HCT116 (cell line): ENCODE data around the gene APOD. TPM values are rescaled to one million over a fixed set of nuclear protein-coding genes. Genes with fewer than 3 reads are reported as not detected.

Experiments used
- ATAC-seq: fragments of 200-7000 bp; cut with Tn5 transposase; 2 replicates; pipeline ENCODE4 v1.9.1; 2020; ENCODE audit warnings: mild to moderate bottlenecking, moderate library complexity
- BruUV-seq: library from RNA; stranded (reverse); fragments of 400-500 nt; replicated peaks from 2 replicates; lab custom pipeline; 2021; lab: Mats Ljungman, UMichigan
- CTCF ChIA-PET: fragments of 300-600 bp; sonication (Branson Sonifier 250); formaldehyde crosslinking; loops from one replicate; lab custom pipeline; 2021; ENCODE audit warnings: antibody characterized with exemption; lab: Charles Lee
- POLR2A ChIA-PET: fragments of 300-600, 350-600 bp; sonication (Branson Sonifier 250); formaldehyde crosslinking; loops from one replicate; lab custom pipeline; 2021; ENCODE audit warnings: antibody characterized with exemption; lab: Charles Lee
- RAD21 ChIA-PET, 2 experiments: fragments of 300-600 bp; sonication (Branson Sonifier 250); formaldehyde crosslinking; loops; one replicate each; lab custom pipeline; 2023; ENCODE audit warnings: low total read pairs in 2 of 2; ENCODE audit not compliant: uncharacterized antibody in 2 of 2, unreplicated experiment in 2 of 2, low non-redundant PET in 1 of 2; lab: Charles Lee
- DNase-seq: peaks from one replicate; pipeline ENCODE4 v3.0.0-alpha.2; 2010; ENCODE audit warnings: low read depth, low spot score
- H2AFZ ChIP-seq: fragments of 200-600 bp; shearing (Covaris generic), sonication (generic); 2 replicates; pipeline ENCODE4 v1.6.1; 2017; ENCODE audit warnings: low read depth, mixed run types, mixed read lengths, antibody characterized with exemption, low read length; ENCODE audit not compliant: poor library complexity, severe bottlenecking
- H3K27ac ChIP-seq: 2 replicates; pipeline ENCODE4 v1.5.1; 2012; ENCODE audit warnings: low read depth, low read length
- H3K27me3 ChIP-seq: fragments of 200-600 bp; sonication (generic); 2 replicates; pipeline ENCODE4 v1.6.1; 2016; ENCODE audit warnings: mixed run types, low read length, mixed read lengths; ENCODE audit not compliant: insufficient read depth
- H3K36me3 ChIP-seq, 2 experiments: fragments of 200-500 bp in 1 of 2; fragments of 200-600 bp in 1 of 2; sonication (Bioruptor generic) in 1 of 2; sonication (generic) in 1 of 2; 2 replicates each; pipeline versions ENCODE4 v1.5.1 to v1.6.1; 2014 to 2016; ENCODE audit warnings: low read length in 2 of 2, inconsistent platforms in 1 of 2, mixed read lengths in 1 of 2, mixed run types in 1 of 2; ENCODE audit not compliant: insufficient read depth in 2 of 2, control insufficient read depth in 1 of 2
- H3K4me1 ChIP-seq, 2 experiments: fragments of 200-600 bp in 1 of 2; sonication (generic) in 1 of 2; 2 replicates each; pipeline versions ENCODE4 v1.5.1 to v1.6.1; 2012 to 2017; ENCODE audit warnings: low read length in 2 of 2, inconsistent platforms in 1 of 2, mild to moderate bottlenecking in 1 of 2, mixed read lengths in 1 of 2, mixed run types in 1 of 2, moderate library complexity in 1 of 2; ENCODE audit not compliant: insufficient read depth in 2 of 2, control insufficient read depth in 1 of 2
- H3K4me2 ChIP-seq: fragments of 200-600 bp; sonication (generic); 2 replicates; pipeline ENCODE4 v1.6.1; 2017; ENCODE audit warnings: mixed run types, low read length, mixed read lengths
- H3K4me3 ChIP-seq, 2 experiments: fragments of 200-600 bp in 1 of 2; sonication (generic) in 1 of 2; replicated peaks in 1 of 2; 2 replicates each; pipeline ENCODE4 v1.5.1; 2011 to 2016; ENCODE audit warnings: low read length in 2 of 2, control low read depth in 1 of 2, low read depth in 1 of 2, mild to moderate bottlenecking in 1 of 2, mixed read lengths in 1 of 2, mixed run types in 1 of 2
- H3K79me2 ChIP-seq: fragments of 200-600 bp; sonication (generic); 2 replicates; pipeline ENCODE4 v1.6.1; 2017; ENCODE audit warnings: mild to moderate bottlenecking, mixed run types, low read length, moderate library complexity, mixed read lengths; ENCODE audit not compliant: insufficient read depth
- H3K9ac ChIP-seq: fragments of 200-600 bp; sonication (generic); 2 replicates; pipeline ENCODE4 v1.6.1; 2016; ENCODE audit warnings: low read length, mixed read lengths
- H3K9me2 ChIP-seq: fragments of 200-600 bp; sonication (generic), shearing (Covaris generic); 2 replicates; pipeline ENCODE4 v1.6.1; 2017; ENCODE audit warnings: mixed run types, mild to moderate bottlenecking, moderate library complexity; ENCODE audit not compliant: insufficient read depth
- H3K9me3 ChIP-seq, 2 experiments: fragments of 200-500 bp in 1 of 2; fragments of 200-600 bp in 1 of 2; sonication (Bioruptor generic) in 1 of 2; sonication (generic) in 1 of 2; 2 replicates each; pipeline ENCODE4 v1.6.1; 2014 to 2017; ENCODE audit warnings: low read length in 2 of 2, mixed read lengths in 2 of 2, inconsistent platforms in 1 of 2, low read depth in 1 of 2, mild to moderate bottlenecking in 1 of 2, mixed run types in 1 of 2, moderate library complexity in 1 of 2; ENCODE audit not compliant: control insufficient read depth in 1 of 2, insufficient read depth in 1 of 2
- H4K20me1 ChIP-seq: fragments of 200-600 bp; sonication (generic), shearing (Covaris generic); 2 replicates; pipeline ENCODE4 v1.6.1; 2017; ENCODE audit warnings: mixed run types, mild to moderate bottlenecking, moderate library complexity; ENCODE audit not compliant: insufficient read depth
- CTCF ChIP-seq, 3 experiments: fragments of 200-600 bp in 1 of 3; sonication (generic) in 1 of 3; IDR thresholded peaks in 2 of 3; conservative IDR thresholded peaks in 1 of 3; 2 replicates each; pipeline ENCODE4 v1.5.1; 2012 to 2017; ENCODE audit warnings: low read depth in 2 of 3, low read length in 2 of 3, antibody characterized with exemption in 1 of 3, borderline replicate concordance in 1 of 3, control low read depth in 1 of 3, mild to moderate bottlenecking in 1 of 3, mixed read lengths in 1 of 3, mixed run types in 1 of 3, moderate library complexity in 1 of 3; ENCODE audit not compliant: insufficient read depth in 1 of 3
- ELF1 ChIP-seq: IDR thresholded peaks from 2 replicates; pipeline ENCODE4 v1.6.1; 2012; ENCODE audit warnings: low read depth, borderline replicate concordance
- EZH2 ChIP-seq: fragments of 200-600 bp; sonication (generic); IDR thresholded peaks from 2 replicates; pipeline ENCODE4 v1.6.1; 2017; ENCODE audit warnings: antibody characterized with exemption, mixed run types
- JUND ChIP-seq: IDR thresholded peaks from 2 replicates; pipeline ENCODE4 v1.6.1; 2012
- POLR2AphosphoS5 ChIP-seq: IDR thresholded peaks from 2 replicates; pipeline ENCODE4 v1.6.1; 2011; ENCODE audit warnings: mild to moderate bottlenecking, low read depth, low read length, moderate library complexity
- RAD21 ChIP-seq: IDR thresholded peaks from 2 replicates; pipeline ENCODE4 v1.6.1; 2012; ENCODE audit warnings: low read depth, mild to moderate bottlenecking
- REST ChIP-seq: IDR thresholded peaks from 2 replicates; pipeline ENCODE4 v1.6.1; 2012; ENCODE audit warnings: low read depth
- SIN3A ChIP-seq: IDR thresholded peaks from 2 replicates; pipeline ENCODE4 v1.6.1; 2012; ENCODE audit warnings: low read depth
- SRF ChIP-seq: IDR thresholded peaks from 2 replicates; pipeline ENCODE4 v1.6.1; 2012; ENCODE audit warnings: low read depth
- YY1 ChIP-seq: IDR thresholded peaks from 2 replicates; pipeline ENCODE4 v1.6.1; 2011; ENCODE audit warnings: low read length, low read depth, moderate library complexity, mild to moderate bottlenecking; ENCODE audit not compliant: insufficient replicate concordance; ENCODE audit errors: extremely low read depth
- intact Hi-C: fragments of 100-400 bp; cut with micrococcal nuclease; formaldehyde crosslinking; loops from 2 replicates; pipeline ENCODE4 v1.10.0; 2022
- total RNA-seq: library from RNA; stranded (reverse); gene quantifications from one replicate; pipeline ENCODE4 v1.2.1, GENCODE V29; 2021; ENCODE audit not compliant: unreplicated experiment
- TF ChIP-seq, protein P1 (sequence below): IDR thresholded peaks from 2 replicates; pipeline ENCODE4 v1.6.1; 2011; ENCODE audit warnings: mild to moderate bottlenecking, low read length, moderate library complexity; ENCODE audit not compliant: insufficient replicate concordance; ENCODE audit errors: extremely low read depth
- TF ChIP-seq, protein P2 (sequence below): IDR thresholded peaks from 2 replicates; pipeline ENCODE4 v1.6.1; 2012

The APOD gene
- total RNA-seq, 1 experiment from 2014 or later = 0.76 TPM

- ChIA-PET POLR2A (no interaction called here), CTCF (interaction anchor here (1.4 kb wide), 1 partner anchor 267 kb away, joined by 5 read pairs; the partner anchor contains the start of gene XXYLT1), RAD21 (no interaction called here)
- H2AFZ ChIP-seq = no peak overlapping the region
- intact Hi-C loops = no loop called here
- H3K27me3 ChIP-seq = no peaks in the 10 kb centered on the region
- no peak overlapping the region for H3K9ac ChIP-seq
- no peak overlapping the region for H3K4me3 ChIP-seq
- H3K36me3 ChIP-seq = 0 out of 4 replicates have a peak, but pooled peaks cover 0 to 3% of the 10 kb centered on the region in 2 experiments
- H4K20me1 ChIP-seq = no peaks in the 10 kb centered on the region
- no peak overlapping the region for H3K4me2 ChIP-seq
- H3K79me2 ChIP-seq = peaks cover 82% of the 10 kb centered on the region
- no peak for ATAC-seq
- H3K4me1 ChIP-seq = peaks cover 5 to 10% of the 10 kb centered on the region in 2 experiments; a peak in 3 of 4 replicates
- BruUV-seq = no TSS peak
- H3K27ac ChIP-seq = no peak overlapping the region
- H3K9me3 ChIP-seq = no peaks in the 10 kb centered on the region
- no peaks in the 10 kb centered on the region for H3K9me2 ChIP-seq
- no peak for DNase-seq
- TF ChIP-seq EZH2 = no peak
- TF ChIP-seq CTCF (IDR thresholded peaks at IDR 0.05 in 2 of 3, conservative IDR thresholded peaks at IDR 0.05 in 1 of 3; ENCODE audit: borderline replicate concordance in 1 of 3, insufficient read depth in 1 of 3, low read depth in 2 of 3, low read length in 2 of 3) = no peak
These were observed 45.7 kb downstream of the APOD start for GRCh38 chr3:195537995-195538394.

GRCh38 chr3:195535293-195535692 is 48.4 kb downstream of the APOD start:
- Histone ChIP-seq H3K4me3 (no peak overlapping the region), H3K27ac (no peak overlapping the region), H3K9ac (no peak overlapping the region), H3K9me2 (no peaks in the 10 kb centered on the region), H2AFZ (no peak overlapping the region), H3K9me3 (no peaks in the 10 kb centered on the region), H3K27me3 (no peaks in the 10 kb centered on the region), H3K36me3 (0 out of 4 replicates have a peak, but pooled peaks cover 0 to 3% of the 10 kb centered on the region in 2 experiments), H3K79me2 (peaks cover 75% of the 10 kb centered on the region), H4K20me1 (no peaks in the 10 kb centered on the region), H3K4me2 (no peak overlapping the region), H3K4me1 (no peaks in the 10 kb centered on the region)
- DNase-seq (no peak), ATAC-seq (no peak)
- ChIA-PET RAD21 (no interaction called here), CTCF (interaction anchor here (0.7 kb wide), 1 partner anchor 863 kb away, joined by 3 read pairs; the partner anchor contains the start of gene LSG1), POLR2A (no interaction called here)
- BruUV-seq = no TSS peak
- intact Hi-C loops = no loop called here
- TF ChIP-seq, protein P1, sequence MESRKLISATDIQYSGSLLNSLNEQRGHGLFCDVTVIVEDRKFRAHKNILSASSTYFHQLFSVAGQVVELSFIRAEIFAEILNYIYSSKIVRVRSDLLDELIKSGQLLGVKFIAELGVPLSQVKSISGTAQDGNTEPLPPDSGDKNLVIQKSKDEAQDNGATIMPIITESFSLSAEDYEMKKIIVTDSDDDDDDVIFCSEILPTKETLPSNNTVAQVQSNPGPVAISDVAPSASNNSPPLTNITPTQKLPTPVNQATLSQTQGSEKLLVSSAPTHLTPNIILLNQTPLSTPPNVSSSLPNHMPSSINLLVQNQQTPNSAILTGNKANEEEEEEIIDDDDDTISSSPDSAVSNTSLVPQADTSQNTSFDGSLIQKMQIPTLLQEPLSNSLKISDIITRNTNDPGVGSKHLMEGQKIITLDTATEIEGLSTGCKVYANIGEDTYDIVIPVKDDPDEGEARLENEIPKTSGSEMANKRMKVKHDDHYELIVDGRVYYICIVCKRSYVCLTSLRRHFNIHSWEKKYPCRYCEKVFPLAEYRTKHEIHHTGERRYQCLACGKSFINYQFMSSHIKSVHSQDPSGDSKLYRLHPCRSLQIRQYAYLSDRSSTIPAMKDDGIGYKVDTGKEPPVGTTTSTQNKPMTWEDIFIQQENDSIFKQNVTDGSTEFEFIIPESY = no peak
- no peak for TF ChIP-seq REST
- TF ChIP-seq EZH2 = no peak
- TF ChIP-seq RAD21 = no peak
- no peak for TF ChIP-seq ELF1
- TF ChIP-seq SIN3A = no peak
- TF ChIP-seq POLR2AphosphoS5 = no peak
- TF ChIP-seq, protein P2, sequence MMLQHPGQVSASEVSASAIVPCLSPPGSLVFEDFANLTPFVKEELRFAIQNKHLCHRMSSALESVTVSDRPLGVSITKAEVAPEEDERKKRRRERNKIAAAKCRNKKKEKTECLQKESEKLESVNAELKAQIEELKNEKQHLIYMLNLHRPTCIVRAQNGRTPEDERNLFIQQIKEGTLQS = no peak
- no peak for TF ChIP-seq SRF
- TF ChIP-seq YY1 = no peak
- TF ChIP-seq JUND = no peak
